CD4-positive, alpha-beta T cell treated with Interleukin-12 subunit alpha and Interleukin-12 subunit beta, for 1 hour (primary cell): Measurements from ENCODE around the gene ZBTB2.
A peak's percentile ranks its signal among the peaks of the same experiment; 100 is the strongest.
"Not testable (repeated sequence)": the region's sequence is repeated elsewhere in the genome, so short reads cannot be mapped to it uniquely, and the experiment has no call there.

Experiments
- DNase-seq: peaks from one replicate; pipeline ENCODE4 v3.0.0-alpha.2; 2020

ZBTB2 gene

DNA sequence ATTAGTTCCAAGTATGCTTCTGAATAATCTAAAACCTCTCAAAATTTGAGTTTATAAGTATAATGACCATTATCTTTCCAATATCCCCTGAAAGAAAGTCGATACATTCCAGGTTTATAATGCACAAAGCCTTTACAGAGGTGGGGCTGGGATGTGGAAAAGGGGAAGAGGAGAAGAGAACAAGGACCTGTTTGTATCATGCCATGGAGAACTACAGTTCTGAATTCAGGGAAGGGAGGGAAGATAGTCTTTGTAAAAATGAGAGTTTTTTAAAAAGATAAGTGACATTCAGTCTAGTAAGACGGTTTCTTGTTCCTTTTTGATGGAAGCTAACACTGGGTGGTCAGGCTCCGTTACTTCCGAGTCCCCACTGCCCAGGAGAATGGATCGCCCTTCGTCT is 26.1 kb downstream of the ZBTB2 start:
- no peak for DNase-seq

GRCh38 chr6:151359486-151359885 is 31.9 kb downstream of the ZBTB2 start:
- no peak for DNase-seq

- DNase-seq: no peak
Observed at GRCh38 chr6:151358475-151358874, 32.9 kb downstream of the ZBTB2 start.

GRCh38 chr6:151357758-151358436 is 33.5 kb downstream of the ZBTB2 start:
- DNase-seq: no peak

DNA sequence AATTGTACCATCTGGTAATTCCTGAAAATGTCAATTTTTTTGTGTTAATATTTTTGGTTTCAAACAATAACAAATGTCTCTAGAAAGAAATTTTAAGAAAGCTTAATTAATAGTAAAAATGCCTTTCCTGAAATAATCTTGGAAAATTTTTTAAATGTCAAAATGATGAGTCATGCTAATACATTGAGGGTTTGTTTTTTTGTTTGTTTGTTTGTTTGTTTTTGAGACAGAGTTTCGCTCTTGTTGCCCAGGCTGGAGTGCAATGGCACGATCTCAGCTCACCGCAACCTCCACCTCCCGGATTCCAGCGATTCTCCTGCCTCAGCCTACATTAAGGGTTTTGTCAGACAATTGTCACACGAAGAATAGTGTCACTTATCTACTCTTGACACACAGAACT is 34.4 kb downstream of the ZBTB2 start:
- not testable (repeated sequence) for DNase-seq

- DNase-seq: no peak
Observed at GRCh38 chr6:151353795-151354194, 37.6 kb downstream of the ZBTB2 start.

GRCh38 chr6:151352410-151353396 is 38.7 kb downstream of the ZBTB2 start:
- peak; percentile 19 for DNase-seq

- DNase-seq: no peak
Observed at GRCh38 chr6:151351731-151352130, 39.6 kb downstream of the ZBTB2 start.

- no peak for DNase-seq
Observed at GRCh38 chr6:151351146-151351700, 40.1 kb downstream of the ZBTB2 start.

DNA sequence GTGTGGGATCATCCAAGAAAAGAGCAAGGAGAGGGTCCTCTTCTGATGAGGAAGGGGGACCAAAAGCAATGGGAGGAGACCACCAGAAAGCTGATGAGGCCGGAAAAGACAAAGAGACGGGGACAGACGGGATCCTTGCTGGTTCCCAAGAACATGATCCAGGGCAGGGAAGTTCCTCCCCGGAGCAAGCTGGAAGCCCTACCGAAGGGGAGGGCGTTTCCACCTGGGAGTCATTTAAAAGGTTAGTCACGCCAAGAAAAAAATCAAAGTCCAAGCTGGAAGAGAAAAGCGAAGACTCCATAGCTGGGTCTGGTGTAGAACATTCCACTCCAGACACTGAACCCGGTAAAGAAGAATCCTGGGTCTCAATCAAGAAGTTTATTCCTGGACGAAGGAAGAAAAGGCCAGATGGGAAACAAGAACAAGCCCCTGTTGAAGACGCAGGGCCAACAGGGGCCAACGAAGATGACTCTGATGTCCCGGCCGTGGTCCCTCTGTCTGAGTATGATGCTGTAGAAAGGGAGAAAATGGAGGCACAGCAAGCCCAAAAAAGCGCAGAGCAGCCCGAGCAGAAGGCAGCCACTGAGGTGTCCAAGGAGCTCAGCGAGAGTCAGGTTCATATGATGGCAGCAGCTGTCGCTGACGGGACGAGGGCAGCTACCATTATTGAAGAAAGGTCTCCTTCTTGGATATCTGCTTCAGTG is 40.8 kb downstream of the ZBTB2 start:
- DNase-seq: no peak

GRCh38 chr6:151349651-151350270 is 41.6 kb downstream of the ZBTB2 start:
- DNase-seq: no peak

DNA sequence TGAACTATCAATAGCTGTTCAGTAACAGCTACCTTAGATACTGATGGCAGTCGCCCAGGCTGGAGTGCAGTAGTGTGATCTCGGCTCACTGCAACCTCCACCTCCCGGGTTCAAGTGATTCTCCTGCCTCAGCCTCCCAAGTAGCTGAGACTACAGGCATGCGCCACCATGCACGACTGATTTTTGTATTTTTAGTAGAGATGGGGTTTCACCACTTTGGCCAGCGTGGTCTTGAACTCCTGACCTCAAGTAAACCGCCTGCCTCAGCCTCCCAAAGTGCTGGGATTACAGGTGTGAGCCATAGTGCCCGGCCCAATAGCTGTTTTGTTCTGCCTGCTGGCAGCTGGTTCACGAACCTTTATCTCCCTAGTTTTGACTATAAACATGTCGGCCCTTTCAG is 48.6 kb downstream of the ZBTB2 start:
- not testable (repeated sequence) for DNase-seq

GRCh38 chr6:151341476-151342195 is 49.7 kb downstream of the ZBTB2 start:
- DNase-seq: no peak

DNA sequence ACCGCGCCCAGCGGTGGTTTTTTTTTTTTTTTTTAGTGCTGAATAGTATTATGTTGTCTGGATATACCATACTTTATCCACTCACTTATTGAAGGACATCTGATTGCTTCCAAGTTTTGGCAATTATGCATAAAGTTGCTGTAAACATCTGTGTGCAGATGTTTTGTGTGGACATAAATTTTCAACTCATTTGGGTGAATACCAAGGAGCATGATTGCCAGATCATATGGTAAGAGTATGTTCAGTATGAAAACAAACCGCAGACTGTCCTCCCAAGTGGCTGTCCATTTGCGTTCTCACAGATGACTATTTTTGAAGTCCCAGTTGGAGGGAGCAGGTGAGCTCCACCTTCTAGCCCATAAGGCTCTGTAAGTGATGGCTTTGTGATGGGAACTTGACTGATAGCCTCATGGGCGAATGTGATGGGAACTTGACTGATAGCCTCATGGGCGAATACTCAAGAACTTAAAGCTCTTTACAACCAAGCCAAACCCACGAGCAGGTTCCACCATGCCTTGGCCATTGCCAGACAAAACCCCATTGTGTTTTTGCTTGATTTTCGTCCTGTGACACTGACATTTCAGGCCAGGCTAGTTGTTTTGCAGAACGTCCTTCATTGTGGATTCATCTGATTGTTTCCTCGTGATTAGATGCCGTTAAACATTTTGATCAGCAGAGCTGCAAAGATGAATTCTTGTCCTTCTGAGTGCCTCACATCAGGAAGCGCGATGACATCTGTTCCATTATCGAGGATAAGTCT is 51.0 kb downstream of the ZBTB2 start:
- DNase-seq: no peak

GRCh38 chr6:151339369-151339768 is 52.0 kb downstream of the ZBTB2 start:
- DNase-seq: no peak

- DNase-seq: no peak
Observed at GRCh38 chr6:151338651-151339200, 52.6 kb downstream of the ZBTB2 start.

GRCh38 chr6:151335930-151336329 is 55.4 kb downstream of the ZBTB2 start:
- no peak for DNase-seq

GRCh38 chr6:151330130-151330696 is 61.1 kb downstream of the ZBTB2 start:
- DNase-seq: no peak

DNA sequence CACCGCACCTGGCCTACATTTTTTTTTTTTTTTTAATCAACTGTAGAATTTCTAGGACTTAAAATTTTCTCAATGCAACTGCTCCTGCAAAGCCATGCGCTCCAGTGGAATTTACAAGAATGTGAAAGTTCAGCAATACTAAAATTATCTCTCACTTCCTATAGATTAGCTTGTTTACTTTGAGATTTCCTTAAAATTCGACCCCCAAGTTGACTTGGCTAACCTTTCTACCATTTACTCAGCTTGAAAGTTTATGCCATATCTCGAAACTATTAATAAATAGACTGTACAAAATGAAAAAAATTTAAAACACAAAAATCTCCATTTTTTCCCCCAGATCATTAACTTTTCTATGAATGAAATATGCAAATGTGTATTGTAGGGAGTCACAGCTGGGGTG is 64.3 kb downstream of the ZBTB2 start:
- no peak for DNase-seq

DNA sequence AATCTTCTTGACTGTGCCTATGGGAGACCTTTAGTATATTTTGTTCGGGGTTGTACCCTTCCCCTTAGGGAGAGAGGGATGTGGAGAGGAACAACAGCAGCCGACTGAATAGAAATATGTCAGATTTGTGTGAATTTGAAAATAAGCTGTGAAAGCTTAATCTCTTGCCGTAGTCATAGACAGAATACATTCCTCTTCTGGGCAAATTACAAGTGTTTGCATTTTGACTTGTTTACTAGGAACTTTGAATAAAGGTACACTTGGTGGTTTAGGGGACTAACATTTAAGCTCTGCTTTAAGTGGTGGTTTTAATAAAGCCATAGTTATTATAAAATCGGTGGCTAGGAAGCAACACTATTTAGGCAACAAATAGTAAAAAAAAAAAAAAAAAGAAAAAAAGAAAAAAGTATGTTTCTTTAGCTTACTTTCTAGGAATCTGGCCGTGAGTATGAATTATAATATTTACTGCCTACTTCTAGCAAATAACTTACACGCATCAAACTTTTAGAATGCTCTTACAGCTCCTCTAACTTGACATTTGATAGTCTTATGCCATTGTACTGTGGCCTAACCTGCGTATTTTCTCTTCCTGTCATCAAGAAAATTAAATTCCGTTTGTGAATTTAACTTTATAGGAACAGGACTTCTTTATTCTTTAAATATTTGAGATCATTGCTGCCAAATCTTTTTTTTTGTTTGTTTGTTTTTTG is 65.1 kb downstream of the ZBTB2 start:
- no peak for DNase-seq
